Measurements from ENCODE around the gene GCHFR. TPM values are rescaled to one million over a fixed set of nuclear protein-coding genes. Genes with fewer than 3 reads are reported as not detected.
A peak's percentile ranks its signal among the peaks of the same experiment; 100 is the strongest.

Gene GCHFR
- total RNA-seq, 4 donors from 2014 or later: 6.6 to 13.9 (median 11.8) TPM

DNA sequence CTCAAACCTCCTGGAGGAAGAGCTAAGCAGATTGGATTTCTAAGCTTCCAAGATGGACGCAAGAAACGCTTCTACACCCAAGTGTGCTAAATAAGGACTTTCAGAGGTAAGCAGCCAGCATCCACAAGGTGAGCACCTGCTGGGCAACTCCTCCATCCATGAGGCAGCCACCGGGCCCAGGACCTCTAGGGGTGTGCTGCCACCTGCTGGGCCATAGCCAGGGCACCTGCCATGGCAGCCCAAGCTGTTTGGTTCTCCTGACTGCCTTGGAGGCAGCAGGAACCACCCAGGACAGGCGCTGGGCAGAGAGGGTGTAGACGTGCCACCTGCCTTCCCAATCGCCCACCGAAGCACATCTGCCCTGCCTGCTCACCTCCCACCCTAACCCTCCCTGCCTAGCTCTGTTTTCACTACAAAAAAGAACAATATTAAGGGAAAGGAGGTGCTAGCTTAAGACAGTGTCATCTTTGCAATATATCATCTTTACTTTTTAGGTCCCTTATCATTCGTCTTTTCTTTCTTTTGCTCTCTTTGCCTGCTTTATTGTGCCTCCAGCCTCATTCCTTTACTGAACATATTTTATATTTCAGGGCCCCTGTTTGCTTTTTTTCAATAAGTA, 18.9 kb downstream of the GCHFR start:
- Histone ChIP-seq H3K4me1 (peaks cover 9 to 14% (median 11%) of the 10 kb centered on the region in 4 donors), H3K27me3 (no peaks in the 10 kb centered on the region), H3K4me3 (no peak overlapping the region), H3K9me3 (no peaks in the 10 kb centered on the region), H3K36me3 (peaks cover 20 to 31% (median 29%) of the 10 kb centered on the region in 4 donors), H3K27ac (replicated peaks in 1 of 4) (no peak overlapping the region)
- intact Hi-C loops (cut with DNase I): no loop called here
- no peak for TF ChIP-seq POLR2A (IDR thresholded peaks at IDR 0.05; ENCODE audit: low read depth)
- TF ChIP-seq, protein P1, sequence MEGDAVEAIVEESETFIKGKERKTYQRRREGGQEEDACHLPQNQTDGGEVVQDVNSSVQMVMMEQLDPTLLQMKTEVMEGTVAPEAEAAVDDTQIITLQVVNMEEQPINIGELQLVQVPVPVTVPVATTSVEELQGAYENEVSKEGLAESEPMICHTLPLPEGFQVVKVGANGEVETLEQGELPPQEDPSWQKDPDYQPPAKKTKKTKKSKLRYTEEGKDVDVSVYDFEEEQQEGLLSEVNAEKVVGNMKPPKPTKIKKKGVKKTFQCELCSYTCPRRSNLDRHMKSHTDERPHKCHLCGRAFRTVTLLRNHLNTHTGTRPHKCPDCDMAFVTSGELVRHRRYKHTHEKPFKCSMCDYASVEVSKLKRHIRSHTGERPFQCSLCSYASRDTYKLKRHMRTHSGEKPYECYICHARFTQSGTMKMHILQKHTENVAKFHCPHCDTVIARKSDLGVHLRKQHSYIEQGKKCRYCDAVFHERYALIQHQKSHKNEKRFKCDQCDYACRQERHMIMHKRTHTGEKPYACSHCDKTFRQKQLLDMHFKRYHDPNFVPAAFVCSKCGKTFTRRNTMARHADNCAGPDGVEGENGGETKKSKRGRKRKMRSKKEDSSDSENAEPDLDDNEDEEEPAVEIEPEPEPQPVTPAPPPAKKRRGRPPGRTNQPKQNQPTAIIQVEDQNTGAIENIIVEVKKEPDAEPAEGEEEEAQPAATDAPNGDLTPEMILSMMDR (IDR thresholded peaks at IDR 0.05): peak in 1 of 3 experiments; percentile 50
- WGBS: 77% methylated on average over 8 of the region's 8 CpGs
- DNase-seq (ENCODE audit: extremely low spot score): no peak

DNA sequence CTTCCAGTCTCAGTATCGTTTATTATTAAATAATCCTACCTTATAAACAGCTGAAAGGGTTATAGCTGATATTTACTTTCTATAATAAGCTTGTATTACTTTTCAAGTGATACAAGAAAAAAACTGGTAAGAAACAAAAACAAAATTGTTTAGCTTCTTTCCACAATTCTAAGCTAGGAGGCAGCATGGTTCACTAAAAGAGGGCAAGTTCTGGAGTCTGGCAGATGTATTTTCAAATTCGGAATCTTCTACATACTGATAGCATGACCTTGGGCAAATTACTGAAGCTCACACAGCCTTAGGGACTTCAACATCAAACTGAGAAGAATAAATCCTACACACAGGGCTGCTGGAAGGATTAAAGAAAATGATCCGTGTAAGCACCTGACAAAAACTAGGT, 21.3 kb downstream of the GCHFR start:
- no peak for DNase-seq (ENCODE audit: extremely low spot score)
- H3K36me3 ChIP-seq: peaks cover 0 to 7% (median 6%) of the 10 kb centered on the region in 4 donors
- intact Hi-C loops (cut with DNase I): no loop called here
- TF ChIP-seq POLR2AphosphoS5 (IDR thresholded peaks at IDR 0.05): no peak
- TF ChIP-seq, protein P1 (IDR thresholded peaks at IDR 0.05): no peak
- TF ChIP-seq EP300 (IDR thresholded peaks at IDR 0.05): no peak
- no peak for TF ChIP-seq POLR2A (IDR thresholded peaks at IDR 0.05; ENCODE audit: low read depth)
- 84% methylated on average over 3 of the region's 3 CpGs for WGBS
- H3K9me3 ChIP-seq: no peaks in the 10 kb centered on the region
- peaks cover 12 to 18% (median 15%) of the 10 kb centered on the region in 4 donors for H3K4me1 ChIP-seq
- no peak overlapping the region for H3K4me3 ChIP-seq
- no peaks in the 10 kb centered on the region for H3K27me3 ChIP-seq
- H3K27ac ChIP-seq (replicated peaks in 1 of 4): no peak overlapping the region

DNA sequence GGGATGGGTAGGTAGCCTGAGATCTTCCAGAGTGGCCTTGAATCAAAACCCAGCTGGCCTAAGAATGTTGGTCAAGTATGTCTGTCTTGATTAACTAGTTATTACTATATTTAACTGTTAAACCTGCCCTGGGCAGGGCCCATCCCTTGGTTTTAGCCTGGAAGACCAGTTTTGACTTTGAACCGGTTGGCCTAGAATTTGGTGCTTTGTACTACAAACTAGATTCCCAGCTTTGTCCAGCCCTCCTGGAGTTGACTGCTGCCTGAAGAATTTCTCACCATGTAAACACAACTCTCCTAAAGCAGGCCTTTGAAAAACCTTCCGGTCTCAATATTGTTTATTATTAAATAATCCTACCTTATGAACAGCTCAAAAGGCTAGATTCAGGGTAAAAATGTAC, 21.9 kb downstream of the GCHFR start:
- 82% methylated on average over 2 of the region's 2 CpGs for WGBS
- intact Hi-C loops (cut with DNase I): no loop called here
- Histone ChIP-seq H3K27me3 (no peaks in the 10 kb centered on the region), H3K9me3 (no peaks in the 10 kb centered on the region), H3K36me3 (peaks cover 0 to 12% (median 6%) of the 10 kb centered on the region in 4 donors), H3K27ac (replicated peaks in 1 of 4) (no peak overlapping the region), H3K4me3 (no peak overlapping the region), H3K4me1 (peaks cover 12 to 18% (median 15%) of the 10 kb centered on the region in 4 donors)
- DNase-seq (ENCODE audit: extremely low spot score): no peak
- TF ChIP-seq POLR2A (IDR thresholded peaks at IDR 0.05; ENCODE audit: low read depth) (no peak), EP300 (IDR thresholded peaks at IDR 0.05) (no peak), POLR2AphosphoS5 (IDR thresholded peaks at IDR 0.05) (no peak)
- TF ChIP-seq, protein P1 (IDR thresholded peaks at IDR 0.05): no peak

DNA sequence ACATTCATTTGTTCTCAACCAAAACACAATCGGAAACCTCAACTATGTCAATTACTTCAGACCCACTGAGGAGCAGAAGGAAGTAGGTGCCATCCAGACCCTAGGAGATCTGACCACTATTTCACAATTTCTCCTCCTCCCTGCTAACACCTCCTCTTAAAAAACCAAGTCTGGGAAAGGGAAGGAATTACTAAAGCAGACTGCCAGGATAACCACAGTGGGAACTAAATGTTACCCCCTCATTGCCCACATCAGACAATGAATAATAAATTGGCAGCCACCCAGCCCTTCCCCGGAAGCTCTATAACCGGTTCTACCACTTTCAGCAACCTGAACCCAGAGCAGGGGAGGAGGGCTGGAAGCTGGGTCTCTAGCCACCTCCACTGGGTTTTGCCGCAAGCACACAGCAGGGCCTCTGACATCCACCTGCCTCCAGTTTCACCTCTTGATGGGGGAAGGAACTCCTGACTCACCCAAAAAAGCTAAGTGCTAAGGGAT, 23.5 kb downstream of the GCHFR start:
- Histone ChIP-seq H3K27ac (replicated peaks in 1 of 4) (no peak overlapping the region), H3K4me1 (peaks cover 12 to 18% (median 15%) of the 10 kb centered on the region in 4 donors), H3K27me3 (no peaks in the 10 kb centered on the region), H3K9me3 (no peaks in the 10 kb centered on the region), H3K4me3 (no peak overlapping the region), H3K36me3 (peaks cover 0 to 27% (median 18%) of the 10 kb centered on the region in 4 donors)
- 35% methylated on average over 4 of the region's 4 CpGs for WGBS
- intact Hi-C loops (cut with DNase I): no loop called here
- no peak for DNase-seq (ENCODE audit: extremely low spot score)
- TF ChIP-seq POLR2AphosphoS5 (IDR thresholded peaks at IDR 0.05) (no peak), POLR2A (IDR thresholded peaks at IDR 0.05; ENCODE audit: low read depth) (no peak)
- TF ChIP-seq, protein P1 (IDR thresholded peaks at IDR 0.05): no peak

Data from esophagus muscularis mucosa (tissue), 4 donors.